CD8-positive, alpha-beta memory T cell (primary cell): ENCODE measurements around the gene ITGA3. TPM values are rescaled to one million over a fixed set of nuclear protein-coding genes. Genes with fewer than 3 reads are reported as not detected.
A peak's percentile ranks its signal among the peaks of the same experiment; 100 is the strongest.

Experiments
- CTCF ChIA-PET: fragments of 350-600 bp; sonication (Branson Sonifier 250); formaldehyde crosslinking; loops from one replicate; lab custom pipeline; 2021; ENCODE audit warnings: antibody characterized with exemption; lab: Charles Lee
- POLR2A ChIA-PET: fragments of 350-600 bp; sonication (Branson Sonifier 250); formaldehyde crosslinking; loops from one replicate; lab custom pipeline; 2021; ENCODE audit warnings: antibody characterized with exemption; lab: Charles Lee
- DNase-seq, 5 donors: peaks; one replicate each; pipeline versions ENCODE4 v3.0.0 to v3.0.0-alpha.2; 2020 to 2022; ENCODE audit warnings: mixed read lengths in 1 of 5
- H3K27ac ChIP-seq: one replicate; pipeline ENCODE4 v1.7.0; 2013; ENCODE audit warnings: low read depth, mild to moderate bottlenecking, low read length, moderate library complexity
- H3K27me3 ChIP-seq: 2 replicates; pipeline ENCODE4 v1.7.0; 2013; ENCODE audit warnings: low read length, mild to moderate bottlenecking; ENCODE audit not compliant: insufficient read depth, poor library complexity, severe bottlenecking
- H3K36me3 ChIP-seq: 2 replicates; pipeline ENCODE4 v1.7.0; 2013; ENCODE audit warnings: mild to moderate bottlenecking, low read length, moderate library complexity; ENCODE audit not compliant: insufficient read depth
- H3K4me1 ChIP-seq: 2 replicates; pipeline ENCODE4 v1.7.0; 2013; ENCODE audit warnings: mild to moderate bottlenecking, low read length, moderate library complexity; ENCODE audit not compliant: insufficient read depth
- H3K4me3 ChIP-seq: 2 replicates; pipeline ENCODE4 v1.7.0; 2013; ENCODE audit warnings: mild to moderate bottlenecking, low read length
- H3K9me3 ChIP-seq: 2 replicates; pipeline ENCODE4 v1.7.0; 2013; ENCODE audit warnings: mild to moderate bottlenecking, low read length
- H3K27ac Mint-ChIP-seq, 8 donors: one replicate each; pipeline ENCODE4 v1.8.0; 2020 to 2021; ENCODE audit warnings: mixed read lengths in 8 of 8, mild to moderate bottlenecking in 6 of 8, inconsistent platforms in 3 of 8, moderate library complexity in 3 of 8
- H3K27me3 Mint-ChIP-seq, 2 donors: one replicate each; pipeline ENCODE4 v1.8.0; 2020 to 2021; ENCODE audit warnings: mixed read lengths in 2 of 2, mild to moderate bottlenecking in 1 of 2, moderate library complexity in 1 of 2
- H3K36me3 Mint-ChIP-seq, 3 donors: one replicate each; pipeline ENCODE4 v1.8.0; 2020 to 2021; ENCODE audit warnings: mixed read lengths in 3 of 3, inconsistent platforms in 1 of 3, mild to moderate bottlenecking in 1 of 3
- H3K4me1 Mint-ChIP-seq, 3 donors: one replicate each; pipeline ENCODE4 v1.8.0; 2020 to 2021; ENCODE audit warnings: mixed read lengths in 3 of 3, inconsistent platforms in 1 of 3, mild to moderate bottlenecking in 1 of 3
- H3K4me3 Mint-ChIP-seq, 7 donors: one replicate each; pipeline ENCODE4 v1.8.0; 2020 to 2021; ENCODE audit warnings: mixed read lengths in 7 of 7, mild to moderate bottlenecking in 6 of 7, moderate library complexity in 4 of 7, inconsistent platforms in 2 of 7
- H3K9me3 Mint-ChIP-seq, 5 donors: one replicate each; pipeline ENCODE4 v1.8.0; 2020 to 2022; ENCODE audit warnings: mixed read lengths in 5 of 5, mild to moderate bottlenecking in 3 of 5, moderate library complexity in 2 of 5, inconsistent platforms in 1 of 5
- polyA plus RNA-seq: library from polyadenylated mRNA; unstranded; fragments of 300-500 nt; fragmentation: Illumina TruSeq; gene quantifications from one replicate; pipeline ENCODE4 v1.2.3, GENCODE V29; 2021
- total RNA-seq, 2 experiments: library from RNA; stranded (reverse); gene quantifications; one replicate each; pipeline ENCODE4 v1.2.3, GENCODE V29; 2021

The ITGA3 gene
- total and polyA plus RNA-seq, 3 experiments from 2014 or later = 2.7 to 12.5 (median 11.8) TPM

DNA sequence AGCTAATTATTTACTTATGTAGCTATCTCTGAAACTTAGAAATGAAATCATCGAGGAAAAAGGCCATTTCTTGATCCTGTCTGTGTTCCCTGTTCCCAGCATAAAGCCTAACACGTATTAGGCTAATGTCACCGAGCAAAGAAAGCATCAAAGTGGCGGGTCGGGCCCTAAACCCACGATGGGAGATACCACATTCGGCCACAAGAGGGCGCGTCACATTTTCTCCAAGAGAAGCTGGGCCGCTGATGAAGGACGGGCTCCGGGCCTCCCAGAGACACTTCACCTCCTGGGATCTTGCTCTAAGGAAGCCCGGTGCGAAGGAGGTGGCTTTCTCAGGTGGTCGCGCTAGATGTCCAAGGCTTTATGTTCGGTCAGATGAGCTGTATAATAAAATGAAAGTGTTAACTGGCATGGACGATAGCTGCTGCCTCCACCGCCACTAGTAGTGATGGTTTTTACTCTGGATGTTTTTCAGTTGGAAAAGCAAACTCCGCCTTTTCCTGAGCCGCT, 38.4 kb downstream of the ITGA3 start:
- Mint-ChIP-seq H3K27me3 (no peaks in the 10 kb centered on the region), H3K4me3 (peak overlapping the region; percentile 88 to 100 (median 97)), H3K36me3 (peaks cover 0 to 38% (median 7%) of the 10 kb centered on the region in 3 donors), H3K4me1 (peaks cover 18 to 41% (median 23%) of the 10 kb centered on the region in 3 donors), H3K9me3 (no peaks in the 10 kb centered on the region), H3K27ac (peak overlapping the region; percentile 88 to 98 (median 96))
- Histone ChIP-seq H3K9me3 (no peaks in the 10 kb centered on the region), H3K27ac (peak overlapping the region; percentile 79), H3K4me3 (peak overlapping the region; percentile 100), H3K36me3 (peaks cover 10% of the 10 kb centered on the region), H3K4me1 (peaks cover 17% of the 10 kb centered on the region), H3K27me3 (no peaks in the 10 kb centered on the region)
- DNase-seq = peak; percentile 78 to 91 (median 88)
- ChIA-PET CTCF (interaction anchor here (0.7 to 5.7 kb wide), 51 partner anchors 10 to 527 kb away, joined by 3 to 75 read pairs (median 5); partner anchors contain the start of genes ITGA3, PPP1R9B, SAMD14 and SGCA), POLR2A (interaction anchor here (0.6 to 1.3 kb wide), 4 partner anchors 38 to 417 kb away, joined by 3 to 5 read pairs (median 4); no protein-coding TSS in a partner anchor)

- peak within 1 kb of the TSS; percentile 88 to 98 (median 96) for H3K27ac Mint-ChIP-seq
- H3K36me3 Mint-ChIP-seq = peaks cover 0 to 41% (median 7%) of the 10 kb centered on the region in 3 donors
- Histone ChIP-seq H3K27me3 (no peaks in the 10 kb centered on the region), H3K9me3 (no peaks in the 10 kb centered on the region), H3K4me1 (peaks cover 17% of the 10 kb centered on the region), H3K36me3 (peaks cover 10% of the 10 kb centered on the region), H3K4me3 (peak within 1 kb of the TSS; percentile 100), H3K27ac (peak within 1 kb of the TSS; percentile 79)
- no peaks in the 10 kb centered on the region for H3K27me3 Mint-ChIP-seq
- CTCF ChIA-PET = interaction anchor here (0.8 to 5.7 kb wide), 44 partner anchors 9 to 527 kb away, joined by 3 to 75 read pairs (median 6); partner anchors contain the start of genes ITGA3, PPP1R9B, SAMD14 and SGCA
- DNase-seq = peak; percentile 93 to 98 (median 97)
- POLR2A ChIA-PET = interaction anchor here (0.6 to 1.3 kb wide), 4 partner anchors 38 to 418 kb away, joined by 3 to 5 read pairs (median 4); no protein-coding TSS in a partner anchor
- H3K4me3 Mint-ChIP-seq = peak within 1 kb of the TSS; percentile 88 to 100 (median 97)
- H3K4me1 Mint-ChIP-seq = peaks cover 21 to 46% (median 27%) of the 10 kb centered on the region in 3 donors
- H3K9me3 Mint-ChIP-seq = no peaks in the 10 kb centered on the region
Measured at GRCh38 chr17:50094753-50095619, 39.1 kb downstream of the ITGA3 start, which contains the start of gene PDK2. Gene PDK2, plus strand, starts transcription at chr17:50095351. Its CDS starts 85 bp downstream, at chr17:50095436.

GRCh38 chr17:50095626-50096037, 39.7 kb downstream of the ITGA3 start:
- peak overlapping the region; percentile 47 for H3K27ac ChIP-seq
- peak overlapping the region; percentile 100 for H3K4me3 ChIP-seq
- H3K9me3 ChIP-seq = no peaks in the 10 kb centered on the region
- Mint-ChIP-seq H3K27ac (peak overlapping the region; percentile 88 to 98 (median 96)), H3K36me3 (peaks cover 0 to 47% (median 13%) of the 10 kb centered on the region in 3 donors), H3K9me3 (no peaks in the 10 kb centered on the region), H3K27me3 (no peaks in the 10 kb centered on the region), H3K4me3 (peak overlapping the region; percentile 88 to 100 (median 97)), H3K4me1 (peaks cover 28 to 52% (median 34%) of the 10 kb centered on the region in 3 donors)
- H3K4me1 ChIP-seq = peaks cover 17% of the 10 kb centered on the region
- CTCF ChIA-PET = interaction anchor here (1.8 kb wide), 1 partner anchor 21 kb away, joined by 7 read pairs; no protein-coding TSS in a partner anchor
- H3K27me3 ChIP-seq = no peaks in the 10 kb centered on the region
- POLR2A ChIA-PET = no interaction called here
- H3K36me3 ChIP-seq = peaks cover 10% of the 10 kb centered on the region
- no peak for DNase-seq

GRCh38 chr17:50096092-50096491, 40.2 kb downstream of the ITGA3 start:
- H3K27ac ChIP-seq = no peak overlapping the region
- H3K9me3 ChIP-seq = no peaks in the 10 kb centered on the region
- Mint-ChIP-seq H3K27ac (peak overlapping the region; percentile 50 to 98 (median 96)), H3K4me3 (peak overlapping the region; percentile 88 to 100 (median 97)), H3K9me3 (no peaks in the 10 kb centered on the region), H3K4me1 (peaks cover 28 to 57% (median 37%) of the 10 kb centered on the region in 3 donors), H3K27me3 (no peaks in the 10 kb centered on the region), H3K36me3 (peaks cover 0 to 52% (median 13%) of the 10 kb centered on the region in 3 donors)
- no peak for DNase-seq
- H3K27me3 ChIP-seq = no peaks in the 10 kb centered on the region
- H3K4me1 ChIP-seq = peaks cover 17% of the 10 kb centered on the region
- CTCF ChIA-PET = interaction anchor here (1.8 kb wide), 1 partner anchor 21 kb away, joined by 7 read pairs; no protein-coding TSS in a partner anchor
- peaks cover 10% of the 10 kb centered on the region for H3K36me3 ChIP-seq
- POLR2A ChIA-PET = interaction anchor here (0.5 kb wide), 1 partner anchor 35 kb away, joined by 3 read pairs; no protein-coding TSS in a partner anchor
- H3K4me3 ChIP-seq = peak overlapping the region; percentile 100

DNA sequence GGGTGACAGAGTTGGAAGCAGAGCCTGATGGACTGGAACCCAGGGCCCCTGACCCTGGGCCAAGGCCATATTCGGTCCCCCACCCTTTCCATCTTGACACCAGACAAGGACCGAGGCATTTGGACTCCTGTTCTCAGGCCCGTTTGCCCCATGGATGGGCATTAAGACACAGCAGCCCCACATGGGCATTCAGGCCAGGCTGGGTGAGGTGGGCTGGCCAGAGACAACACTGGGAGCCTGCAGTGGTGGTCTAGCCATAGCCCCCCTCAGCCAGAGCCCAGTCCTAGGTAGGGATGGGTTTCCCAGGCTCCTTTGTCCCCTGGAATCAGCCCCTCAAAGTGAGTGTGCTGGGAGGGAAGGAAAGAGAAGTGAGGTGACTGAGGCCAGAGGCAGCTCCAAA, 40.8 kb downstream of the ITGA3 start:
- ChIA-PET CTCF (interaction anchor here (1.8 to 2.3 kb wide), 3 partner anchors 9 to 20 kb away, joined by 5 to 10 read pairs (median 7); no protein-coding TSS in a partner anchor), POLR2A (interaction anchor here (0.5 kb wide), 1 partner anchor 35 kb away, joined by 3 read pairs; no protein-coding TSS in a partner anchor)
- no peak overlapping the region for H3K4me3 ChIP-seq
- Mint-ChIP-seq H3K36me3 (peaks cover 0 to 53% (median 13%) of the 10 kb centered on the region in 3 donors), H3K4me1 (peaks cover 28 to 60% (median 37%) of the 10 kb centered on the region in 3 donors), H3K9me3 (no peaks in the 10 kb centered on the region), H3K27ac (peak overlapping the region in 4 of 8 donors; percentile 19 to 70 (median 44)), H3K4me3 (peak overlapping the region; percentile 11 to 100 (median 95)), H3K27me3 (no peaks in the 10 kb centered on the region)
- peaks cover 17% of the 10 kb centered on the region for H3K4me1 ChIP-seq
- H3K27ac ChIP-seq = no peak overlapping the region
- no peak for DNase-seq
- no peaks in the 10 kb centered on the region for H3K9me3 ChIP-seq
- H3K36me3 ChIP-seq = peaks cover 10% of the 10 kb centered on the region
- no peaks in the 10 kb centered on the region for H3K27me3 ChIP-seq

DNA sequence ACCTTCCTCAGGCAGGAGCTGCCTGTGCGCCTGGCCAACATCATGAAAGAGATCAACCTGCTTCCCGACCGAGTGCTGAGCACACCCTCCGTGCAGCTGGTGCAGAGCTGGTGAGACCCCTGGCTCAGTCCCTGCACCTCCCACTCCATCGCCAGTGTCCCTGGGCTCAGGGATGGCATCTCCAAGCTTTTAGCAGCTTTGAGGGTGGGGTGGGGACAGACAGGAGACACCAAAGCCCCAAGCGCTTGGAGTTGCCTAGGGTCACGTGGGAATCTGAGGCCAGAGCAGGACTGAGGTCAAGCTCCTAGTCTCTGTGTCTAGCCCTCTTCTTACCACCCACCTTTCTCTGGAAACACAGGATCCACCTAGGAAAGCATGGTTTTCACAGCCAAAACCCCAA, 41.5 kb downstream of the ITGA3 start:
- H3K27me3 Mint-ChIP-seq = no peaks in the 10 kb centered on the region
- peak overlapping the region in 2 of 8 donors; percentile 19 to 38 for H3K27ac Mint-ChIP-seq
- H3K4me3 Mint-ChIP-seq = peak overlapping the region in 5 of 7 donors; percentile 11 to 72 (median 63)
- H3K4me3 ChIP-seq = no peak overlapping the region
- peaks cover 0 to 55% (median 13%) of the 10 kb centered on the region in 3 donors for H3K36me3 Mint-ChIP-seq
- no peak for DNase-seq
- H3K9me3 Mint-ChIP-seq = no peaks in the 10 kb centered on the region
- H3K4me1 Mint-ChIP-seq = peaks cover 28 to 62% (median 37%) of the 10 kb centered on the region in 3 donors
- peaks cover 17% of the 10 kb centered on the region for H3K4me1 ChIP-seq
- no peaks in the 10 kb centered on the region for H3K27me3 ChIP-seq
- no peaks in the 10 kb centered on the region for H3K9me3 ChIP-seq
- H3K36me3 ChIP-seq = peaks cover 10% of the 10 kb centered on the region
- H3K27ac ChIP-seq = no peak overlapping the region
- ChIA-PET POLR2A (no interaction called here), CTCF (interaction anchor here (1.1 to 2.3 kb wide), 4 partner anchors 10 to 20 kb away, joined by 3 to 10 read pairs (median 6); no protein-coding TSS in a partner anchor)

DNA sequence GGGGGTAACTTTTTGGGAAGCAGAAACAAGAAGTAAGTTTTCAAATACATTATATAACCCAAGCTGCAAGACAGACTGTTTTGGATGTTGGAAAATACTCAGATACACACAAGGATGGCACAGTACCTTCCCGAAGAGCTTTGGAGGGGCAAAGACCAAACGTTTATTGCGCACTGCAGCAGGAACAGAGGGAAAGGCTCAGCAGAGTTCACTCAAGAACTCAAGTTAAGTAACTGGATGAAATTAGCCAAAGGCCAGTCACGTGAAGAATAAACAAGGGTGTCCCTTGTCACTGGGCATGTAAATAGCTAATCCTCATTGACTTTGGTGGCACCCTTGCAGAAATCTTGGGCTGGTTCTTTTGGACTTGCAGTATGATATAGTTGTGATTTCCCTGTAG, 42.0 kb downstream of the ITGA3 start:
- Histone ChIP-seq H3K4me1 (peaks cover 17% of the 10 kb centered on the region), H3K9me3 (no peaks in the 10 kb centered on the region), H3K27ac (no peak overlapping the region), H3K36me3 (peaks cover 10% of the 10 kb centered on the region), H3K4me3 (no peak overlapping the region), H3K27me3 (no peaks in the 10 kb centered on the region)
- H3K4me3 Mint-ChIP-seq = peak overlapping the region in 2 of 7 donors; percentile 23 to 48
- no peak for DNase-seq
- H3K36me3 Mint-ChIP-seq = peaks cover 0 to 59% (median 13%) of the 10 kb centered on the region in 3 donors
- no peaks in the 10 kb centered on the region for H3K9me3 Mint-ChIP-seq
- peaks cover 28 to 62% (median 37%) of the 10 kb centered on the region in 3 donors for H3K4me1 Mint-ChIP-seq
- ChIA-PET POLR2A (no interaction called here), CTCF (interaction anchor here (1.1 to 2.3 kb wide), 3 partner anchors 10 to 17 kb away, joined by 3 to 10 read pairs (median 5); no protein-coding TSS in a partner anchor)
- no peak overlapping the region for H3K27ac Mint-ChIP-seq
- no peaks in the 10 kb centered on the region for H3K27me3 Mint-ChIP-seq
